GM06990 (cell line): ENCODE data around the gene TMC5.
"Not testable (repeated sequence)": the region's sequence is repeated elsewhere in the genome, so short reads cannot be mapped to it uniquely, and the experiment has no call there.

Experiments used
- DNase-seq: peaks from one replicate; pipeline ENCODE4 v3.0.0-alpha.2; 2011; ENCODE audit not compliant: insufficient read length; ENCODE audit errors: extremely low read depth
- H3K27me3 ChIP-seq: replicated peaks from 2 replicates; pipeline ENCODE4 v1.6.0; 2011; ENCODE audit warnings: low read length; ENCODE audit not compliant: control insufficient read depth, insufficient read depth
- H3K36me3 ChIP-seq: 2 replicates; pipeline ENCODE4 v1.5.1; 2011; ENCODE audit warnings: low read length; ENCODE audit not compliant: control insufficient read depth, insufficient read depth
- H3K4me3 ChIP-seq: replicated peaks from 2 replicates; pipeline ENCODE4 v1.5.1; 2011; ENCODE audit warnings: low read depth, mild to moderate bottlenecking, control low read depth, low read length
- CTCF ChIP-seq: IDR thresholded peaks from 2 replicates; pipeline ENCODE4 v1.5.1; 2011; ENCODE audit warnings: low read length, control low read depth, mild to moderate bottlenecking, inconsistent platforms; ENCODE audit not compliant: insufficient read depth, poor library complexity, severe bottlenecking

The TMC5 gene

GRCh38 chr16:19396555-19397011 is 21.1 kb upstream of the TMC5 start:
- TF ChIP-seq CTCF, result no peak
- no peak for DNase-seq
- Histone ChIP-seq H3K4me3 (no peak overlapping the region), H3K36me3 (no peaks in the 10 kb centered on the region), H3K27me3 (no peaks in the 10 kb centered on the region; the same call in 1 of the 2 replicates)

- not testable (repeated sequence) for H3K36me3 ChIP-seq, H3K27me3 ChIP-seq, DNase-seq, H3K4me3 ChIP-seq
Observed at GRCh38 chr16:19397373-19397772, 20.3 kb upstream of the TMC5 start.

- TF ChIP-seq CTCF, result peak; percentile 35
- no peaks in the 10 kb centered on the region; the same call in 1 of the 2 replicates for H3K27me3 ChIP-seq
- H3K4me3 ChIP-seq, result no peak overlapping the region
- H3K36me3 ChIP-seq, result no peaks in the 10 kb centered on the region
- DNase-seq, result no peak
Observed at GRCh38 chr16:19400711-19401110, 17.0 kb upstream of the TMC5 start.

- Histone ChIP-seq H3K36me3 (no peaks in the 10 kb centered on the region), H3K27me3 (no peaks in the 10 kb centered on the region; the same call in none of the 2 replicates), H3K4me3 (no peak overlapping the region)
- no peak for TF ChIP-seq CTCF
- no peak for DNase-seq
Observed at GRCh38 chr16:19406891-19407491, 10.7 kb upstream of the TMC5 start.

GRCh38 chr16:19410435-19411171 is 7.1 kb upstream of the TMC5 start:
- peak; percentile 41 for TF ChIP-seq CTCF
- DNase-seq, result peak; percentile 34
- H3K4me3 ChIP-seq, result 0 out of 2 replicates have a peak overlapping the region, but pooled peaks have one; percentile 19

GRCh38 chr16:19411298-19411697 is 6.4 kb upstream of the TMC5 start:
- no peak for TF ChIP-seq CTCF
- H3K27me3 ChIP-seq, result no peaks in the 10 kb centered on the region; the same call in 1 of the 2 replicates
- no peak for DNase-seq
- H3K36me3 ChIP-seq, result no peaks in the 10 kb centered on the region
- H3K4me3 ChIP-seq, result no peak overlapping the region

More at GRCh38 chr16:19410435-19411171, 7.1 kb upstream of the TMC5 start:
- Histone ChIP-seq H3K27me3 (no peaks in the 10 kb centered on the region; the same call in 1 of the 2 replicates), H3K36me3 (no peaks in the 10 kb centered on the region)

- not testable (repeated sequence) for H3K27me3 ChIP-seq, DNase-seq, H3K36me3 ChIP-seq, H3K4me3 ChIP-seq
Observed at GRCh38 chr16:19412055-19412454, 5.6 kb upstream of the TMC5 start.
